HepG2 (cell line): ENCODE data around the gene PEAK3. TPM values are rescaled to one million over a fixed set of nuclear protein-coding genes. Genes with fewer than 3 reads are reported as not detected.
A peak's percentile ranks its signal among the peaks of the same experiment; 100 is the strongest.

Source experiments
- EEA1 ChIP-seq: sonication (generic); formaldehyde crosslinking; IDR thresholded peaks from 2 replicates; pipeline ENCODE4 v1.5.1; 2020; ENCODE audit warnings: mild to moderate bottlenecking, missing genetic modification reagents, borderline replicate concordance
- HMGA1 ChIP-seq: sonication (generic); formaldehyde crosslinking; conservative IDR thresholded peaks from 2 replicates; pipeline ENCODE4 v1.4.0; 2020; ENCODE audit warnings: missing genetic modification reagents
- HOXA9 ChIP-seq: sonication (generic); formaldehyde crosslinking; IDR thresholded peaks from 2 replicates; pipeline ENCODE4 v1.8.1; 2022; ENCODE audit warnings: missing genetic modification reagents, mild to moderate bottlenecking, moderate library complexity, borderline replicate concordance
- NONO ChIP-seq, 2 experiments: fragments of 450-650 bp in 1 of 2; sonication (generic) in 1 of 2; formaldehyde crosslinking in 1 of 2; IDR thresholded peaks in 1 of 2; conservative IDR thresholded peaks in 1 of 2; 2 replicates each; pipeline versions ENCODE4 v1.6.1 to v1.8.0; 2017 to 2022; ENCODE audit warnings: mild to moderate bottlenecking in 1 of 2, missing genetic modification reagents in 1 of 2, moderate library complexity in 1 of 2
- RXRA ChIP-seq: sonication (generic); formaldehyde crosslinking; IDR thresholded peaks from 2 replicates; pipeline ENCODE4 v1.5.1; 2020; ENCODE audit warnings: missing genetic modification reagents
- SALL1 ChIP-seq: sonication (generic); formaldehyde crosslinking; IDR thresholded peaks from 2 replicates; pipeline ENCODE4 v1.8.0; 2022; ENCODE audit warnings: mild to moderate bottlenecking, missing genetic modification reagents
- SOX6 ChIP-seq, 2 experiments: fragments of 450-650 bp in 1 of 2; sonication (generic) in 1 of 2; formaldehyde crosslinking in 1 of 2; IDR thresholded peaks; 2 replicates each; pipeline versions ENCODE4 v1.4.0 to v1.6.1; 2017 to 2020; ENCODE audit warnings: antibody characterized with exemption in 1 of 2, mild to moderate bottlenecking in 1 of 2, missing genetic modification reagents in 1 of 2
- TEAD2 ChIP-seq: sonication (generic); formaldehyde crosslinking; IDR thresholded peaks from 2 replicates; pipeline ENCODE4 v1.9.0; 2021; ENCODE audit warnings: missing genetic modification reagents
- USF2 ChIP-seq, 2 experiments: sonication (generic) in 1 of 2; formaldehyde crosslinking in 1 of 2; IDR thresholded peaks; 2 replicates each; pipeline versions ENCODE4 v1.5.1 to v1.6.1; 2011 to 2020; ENCODE audit warnings: borderline replicate concordance in 1 of 2, low read depth in 1 of 2, low read length in 1 of 2, mild to moderate bottlenecking in 1 of 2, missing genetic modification reagents in 1 of 2, moderate library complexity in 1 of 2
- ZNF329 ChIP-seq: sonication (generic); formaldehyde crosslinking; IDR thresholded peaks from 2 replicates; pipeline ENCODE4 v1.9.0; 2021; ENCODE audit warnings: low read depth, mild to moderate bottlenecking, missing genetic modification reagents
- polyA plus RNA-seq, 8 experiments: library from polyadenylated mRNA; depleted of rRNA in 3 of 8; stranded (reverse) in 7 of 8; unstranded in 1 of 8; fragments of >200 nt; fragmentation: Illumina TruSeq in 4 of 8; extraction: Trizol in 4 of 8; gene quantifications; 2 replicates each; pipeline versions ENCODE4 v1.2.1 to v1.2.3, GENCODE V29; 2011 to 2016; ENCODE audit warnings: low read depth in 4 of 8, missing spikeins in 1 of 8, mixed read lengths in 1 of 8; ENCODE audit not compliant: insufficient read depth in 1 of 8
- total RNA-seq, 5 experiments: library from RNA; depleted of rRNA; stranded (reverse); fragments of >200 nt; fragmentation: Illumina TruSeq; extraction: Trizol; gene quantifications; 2 replicates each; pipeline ENCODE4 v1.2.3, GENCODE V29; 2016; ENCODE audit warnings: low read depth in 1 of 5
- TF ChIP-seq, protein P1 (sequence below): sonication (generic); formaldehyde crosslinking; IDR thresholded peaks from 2 replicates; pipeline ENCODE4 v1.4.0; 2020; ENCODE audit warnings: missing genetic modification reagents
- TF ChIP-seq, protein P2 (sequence below): sonication (generic); formaldehyde crosslinking; IDR thresholded peaks from 2 replicates; pipeline ENCODE4 v1.4.0; 2020; ENCODE audit warnings: missing genetic modification reagents, borderline replicate concordance
- TF ChIP-seq, protein P3 (sequence below): IDR thresholded peaks from 2 replicates; pipeline ENCODE4 v1.6.1; 2016; ENCODE audit warnings: missing biosample characterization, missing genetic modification reagents, low read depth

Gene PEAK3
- total and polyA plus RNA-seq, 2 of the 13 experiments (the other 11 are each of a cell fraction or from before 2014, with no cell fraction given): not detected

DNA sequence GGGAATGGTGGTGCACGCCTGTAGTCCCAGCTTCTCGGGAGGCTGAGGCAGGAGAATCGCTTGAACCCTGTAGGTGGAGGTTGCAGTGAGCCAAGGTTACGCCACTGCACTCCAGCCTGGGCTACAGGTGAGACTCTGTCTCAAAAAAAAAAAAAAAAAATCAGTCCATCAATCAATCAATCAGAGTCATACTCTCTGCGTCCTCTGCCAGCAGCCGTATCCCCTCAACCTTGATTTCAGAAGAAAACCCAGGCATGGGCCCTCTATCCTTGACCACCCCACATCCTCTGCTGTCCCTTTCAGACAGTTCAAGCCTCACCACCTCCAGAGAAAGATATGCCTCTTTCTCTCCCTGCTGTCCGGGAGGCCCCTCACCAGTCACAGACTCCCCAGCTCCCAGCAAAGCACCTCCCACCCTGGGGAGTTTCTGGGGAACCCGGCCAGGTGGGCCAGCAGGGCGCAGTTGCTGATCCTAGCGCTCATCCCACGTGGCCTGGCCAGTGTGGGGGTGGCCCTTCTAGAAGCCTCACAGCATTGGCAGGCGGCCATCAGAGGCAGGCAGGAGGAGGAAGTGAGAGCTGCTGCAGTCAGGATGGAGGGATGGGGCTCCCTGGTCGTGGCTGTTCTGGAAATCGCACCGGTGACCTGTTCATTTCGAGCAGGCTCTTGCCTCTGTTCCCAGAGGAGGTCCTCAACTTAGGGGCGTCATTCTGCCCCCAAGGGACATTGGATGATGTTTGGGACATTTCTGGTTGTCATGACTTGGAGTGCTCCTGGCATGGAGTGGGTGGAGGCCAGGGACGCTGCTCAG lies 15.6 kb downstream of the PEAK3 start (continued):
- no peak for TF ChIP-seq NONO (IDR thresholded peaks at IDR 0.05)
- no peak for TF ChIP-seq NONO (CRISPR knock-in tag; conservative IDR thresholded peaks at IDR 0.05)
- no peak for TF ChIP-seq HOXA9
- peak; percentile 43; the same call in 1 of the 2 replicates for TF ChIP-seq SALL1 (CRISPR knock-in tag)
- TF ChIP-seq, protein P1, sequence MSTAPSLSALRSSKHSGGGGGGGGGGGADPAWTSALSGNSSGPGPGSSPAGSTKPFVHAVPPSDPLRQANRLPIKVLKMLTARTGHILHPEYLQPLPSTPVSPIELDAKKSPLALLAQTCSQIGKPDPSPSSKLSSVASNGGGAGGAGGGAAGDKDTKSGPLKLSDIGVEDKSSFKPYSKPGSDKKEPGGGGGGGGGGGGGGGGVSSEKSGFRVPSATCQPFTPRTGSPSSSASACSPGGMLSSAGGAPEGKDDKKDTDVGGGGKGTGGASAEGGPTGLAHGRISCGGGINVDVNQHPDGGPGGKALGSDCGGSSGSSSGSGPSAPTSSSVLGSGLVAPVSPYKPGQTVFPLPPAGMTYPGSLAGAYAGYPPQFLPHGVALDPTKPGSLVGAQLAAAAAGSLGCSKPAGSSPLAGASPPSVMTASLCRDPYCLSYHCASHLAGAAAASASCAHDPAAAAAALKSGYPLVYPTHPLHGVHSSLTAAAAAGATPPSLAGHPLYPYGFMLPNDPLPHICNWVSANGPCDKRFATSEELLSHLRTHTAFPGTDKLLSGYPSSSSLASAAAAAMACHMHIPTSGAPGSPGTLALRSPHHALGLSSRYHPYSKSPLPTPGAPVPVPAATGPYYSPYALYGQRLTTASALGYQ (CRISPR knock-in tag): no peak
- TF ChIP-seq, protein P2, sequence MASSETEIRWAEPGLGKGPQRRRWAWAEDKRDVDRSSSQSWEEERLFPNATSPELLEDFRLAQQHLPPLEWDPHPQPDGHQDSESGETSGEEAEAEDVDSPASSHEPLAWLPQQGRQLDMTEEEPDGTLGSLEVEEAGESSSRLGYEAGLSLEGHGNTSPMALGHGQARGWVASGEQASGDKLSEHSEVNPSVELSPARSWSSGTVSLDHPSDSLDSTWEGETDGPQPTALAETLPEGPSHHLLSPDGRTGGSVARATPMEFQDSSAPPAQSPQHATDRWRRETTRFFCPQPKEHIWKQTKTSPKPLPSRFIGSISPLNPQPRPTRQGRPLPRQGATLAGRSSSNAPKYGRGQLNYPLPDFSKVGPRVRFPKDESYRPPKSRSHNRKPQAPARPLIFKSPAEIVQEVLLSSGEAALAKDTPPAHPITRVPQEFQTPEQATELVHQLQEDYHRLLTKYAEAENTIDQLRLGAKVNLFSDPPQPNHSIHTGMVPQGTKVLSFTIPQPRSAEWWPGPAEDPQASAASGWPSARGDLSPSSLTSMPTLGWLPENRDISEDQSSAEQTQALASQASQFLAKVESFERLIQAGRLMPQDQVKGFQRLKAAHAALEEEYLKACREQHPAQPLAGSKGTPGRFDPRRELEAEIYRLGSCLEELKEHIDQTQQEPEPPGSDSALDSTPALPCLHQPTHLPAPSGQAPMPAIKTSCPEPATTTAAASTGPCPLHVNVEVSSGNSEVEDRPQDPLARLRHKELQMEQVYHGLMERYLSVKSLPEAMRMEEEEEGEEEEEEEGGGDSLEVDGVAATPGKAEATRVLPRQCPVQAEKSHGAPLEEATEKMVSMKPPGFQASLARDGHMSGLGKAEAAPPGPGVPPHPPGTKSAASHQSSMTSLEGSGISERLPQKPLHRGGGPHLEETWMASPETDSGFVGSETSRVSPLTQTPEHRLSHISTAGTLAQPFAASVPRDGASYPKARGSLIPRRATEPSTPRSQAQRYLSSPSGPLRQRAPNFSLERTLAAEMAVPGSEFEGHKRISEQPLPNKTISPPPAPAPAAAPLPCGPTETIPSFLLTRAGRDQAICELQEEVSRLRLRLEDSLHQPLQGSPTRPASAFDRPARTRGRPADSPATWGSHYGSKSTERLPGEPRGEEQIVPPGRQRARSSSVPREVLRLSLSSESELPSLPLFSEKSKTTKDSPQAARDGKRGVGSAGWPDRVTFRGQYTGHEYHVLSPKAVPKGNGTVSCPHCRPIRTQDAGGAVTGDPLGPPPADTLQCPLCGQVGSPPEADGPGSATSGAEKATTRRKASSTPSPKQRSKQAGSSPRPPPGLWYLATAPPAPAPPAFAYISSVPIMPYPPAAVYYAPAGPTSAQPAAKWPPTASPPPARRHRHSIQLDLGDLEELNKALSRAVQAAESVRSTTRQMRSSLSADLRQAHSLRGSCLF (CRISPR knock-in tag): no peak
- no peak for TF ChIP-seq ZNF329 (CRISPR knock-in tag)
- no peak for TF ChIP-seq HMGA1 (CRISPR knock-in tag)
- TF ChIP-seq RXRA (CRISPR knock-in tag): 0 out of 2 replicates have a peak, but pooled peaks have one; percentile 11
- no peak for TF ChIP-seq SOX6 (IDR thresholded peaks at IDR 0.05)
- TF ChIP-seq SOX6 (CRISPR knock-in tag; IDR thresholded peaks at IDR 0.05): peak; percentile 14; the same call in 1 of the 2 replicates
- no peak for TF ChIP-seq TEAD2 (CRISPR knock-in tag)
- TF ChIP-seq, protein P3, sequence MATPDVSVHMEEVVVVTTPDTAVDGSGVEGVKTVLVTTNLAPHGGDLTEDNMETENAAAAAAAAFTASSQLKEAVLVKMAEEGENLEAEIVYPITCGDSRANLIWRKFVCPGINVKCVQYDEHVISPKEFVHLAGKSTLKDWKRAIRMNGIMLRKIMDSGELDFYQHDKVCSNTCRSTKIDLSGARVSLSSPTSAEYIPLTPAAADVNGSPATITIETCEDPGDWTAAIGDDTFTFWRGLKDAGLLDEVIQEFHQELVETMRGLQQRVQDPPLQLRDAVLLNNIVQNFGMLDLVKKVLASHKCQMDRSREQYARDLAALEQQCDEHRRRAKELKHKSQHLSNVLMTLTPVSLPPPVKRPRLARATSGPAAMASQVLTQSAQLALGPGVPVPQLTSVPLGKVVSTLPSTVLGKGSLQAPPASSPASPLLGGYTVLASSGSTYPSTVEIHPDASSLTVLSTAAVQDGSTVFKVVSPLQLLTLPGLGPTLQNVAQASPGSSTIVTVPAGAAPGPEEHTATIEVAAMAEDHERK (CRISPR knock-in tag): no peak
- TF ChIP-seq EEA1: no peak
- 0 out of 2 replicates have a peak, but pooled peaks have one; percentile 25 for TF ChIP-seq USF2 (IDR thresholded peaks at IDR 0.05; ENCODE audit: low read depth, low read length)
- TF ChIP-seq USF2 (CRISPR knock-in tag; IDR thresholded peaks at IDR 0.05; ENCODE audit: borderline replicate concordance): peak; percentile 40
